Germinal center (tissue), 1 donor: ENCODE results near the gene FZR1.

Experiments used
- DNase-seq: peaks from one replicate; pipeline ENCODE4 v3.0.0; 2012; ENCODE audit warnings: mixed read lengths, low spot score

The FZR1 gene

GRCh38 chr19:3474010-3474409 lies 32.1 kb upstream of the FZR1 start:
- no peak for DNase-seq

- DNase-seq = no peak
Measured at GRCh38 chr19:3474614-3475013, 31.5 kb upstream of the FZR1 start.

GRCh38 chr19:3475449-3475848 lies 30.7 kb upstream of the FZR1 start:
- DNase-seq = no peak

- DNase-seq = no peak
Measured at GRCh38 chr19:3476830-3477229, 29.3 kb upstream of the FZR1 start.

- no peak for DNase-seq
Measured at GRCh38 chr19:3477506-3477905, 28.6 kb upstream of the FZR1 start.

GRCh38 chr19:3477951-3478350 lies 28.2 kb upstream of the FZR1 start:
- DNase-seq = no peak

- DNase-seq = peak; percentile 26
Measured at GRCh38 chr19:3478409-3479176, 27.5 kb upstream of the FZR1 start.

GRCh38 chr19:3479177-3479833 lies 26.8 kb upstream of the FZR1 start:
- DNase-seq = peak; percentile 84

- peak; percentile 61 for DNase-seq
Measured at GRCh38 chr19:3479834-3480215, 26.3 kb upstream of the FZR1 start.

- DNase-seq = peak; percentile 41
Measured at GRCh38 chr19:3480383-3481091, 25.6 kb upstream of the FZR1 start, which contains the start of gene SMIM24. Gene SMIM24, minus strand, starts transcription at chr19:3480525. Its CDS starts 62 bp downstream, at chr19:3480463.

- no peak for DNase-seq
Measured at GRCh38 chr19:3481241-3482090, 24.6 kb upstream of the FZR1 start.

GRCh38 chr19:3482507-3483225 lies 23.4 kb upstream of the FZR1 start:
- DNase-seq = no peak

- DNase-seq = no peak
Measured at GRCh38 chr19:3483226-3483628, 22.9 kb upstream of the FZR1 start, which contains the start of gene SMIM44. Gene SMIM44, minus strand, starts transcription at chr19:3483441. Its CDS starts 38 bp downstream, at chr19:3483403.

- no peak for DNase-seq
Measured at GRCh38 chr19:3491396-3492119, 14.6 kb upstream of the FZR1 start.

- DNase-seq = no peak
Measured at GRCh38 chr19:3492131-3492839, 13.8 kb upstream of the FZR1 start.

GRCh38 chr19:3492919-3493318 lies 13.2 kb upstream of the FZR1 start:
- no peak for DNase-seq

- DNase-seq = no peak
Measured at GRCh38 chr19:3493651-3494050, 12.5 kb upstream of the FZR1 start.

- DNase-seq = peak; percentile 46
Measured at GRCh38 chr19:3494051-3494450, 12.1 kb upstream of the FZR1 start.

GRCh38 chr19:3494559-3494958 lies 11.6 kb upstream of the FZR1 start:
- DNase-seq = no peak
